Renal pelvis (tissue), 4 donors: ENCODE results near the gene BCL2L13. TPM values are rescaled to one million over a fixed set of nuclear protein-coding genes. Genes with fewer than 3 reads are reported as not detected.
"Not testable (repeated sequence)": the region's sequence is repeated elsewhere in the genome, so short reads cannot be mapped to it uniquely, and the experiment has no call there.

Experiments
- DNase-seq: peaks from one replicate; pipeline ENCODE4 v3.0.0-alpha.2; 2013
- polyA plus RNA-seq, 3 donors: library from polyadenylated mRNA; unstranded; fragments of 120-200 nt; gene quantifications; one replicate each; pipeline ENCODE4 v1.2.1, GENCODE V29; 2013; ENCODE audit not compliant: insufficient read length in 3 of 3

BCL2L13 gene
- polyA plus RNA-seq, 3 donors: 43.2 to 47.3 (median 46.0) TPM

- no peak for DNase-seq
Measured at GRCh38 chr22:17749605-17750395, 111.2 kb downstream of the BCL2L13 start.

DNA sequence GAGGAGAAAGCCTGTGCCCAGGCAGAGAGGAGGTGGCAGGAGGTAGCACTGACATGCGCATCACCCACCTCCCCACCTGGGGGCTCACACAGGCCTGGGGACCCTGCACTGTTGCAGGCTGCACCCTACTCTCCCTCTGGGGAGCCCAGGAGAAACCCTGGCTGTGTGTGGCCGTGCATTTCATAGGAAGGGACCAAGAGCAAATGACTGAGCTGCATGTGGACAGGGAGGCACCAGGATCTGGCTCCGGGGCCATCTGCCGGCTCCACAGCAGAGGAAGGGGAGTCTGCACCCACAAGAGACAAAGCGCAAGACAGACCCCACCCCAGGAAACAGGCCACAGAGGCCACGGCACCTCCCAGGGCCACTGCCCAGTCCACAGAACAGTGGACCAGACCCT lies 113.0 kb downstream of the BCL2L13 start:
- no peak for DNase-seq

DNA sequence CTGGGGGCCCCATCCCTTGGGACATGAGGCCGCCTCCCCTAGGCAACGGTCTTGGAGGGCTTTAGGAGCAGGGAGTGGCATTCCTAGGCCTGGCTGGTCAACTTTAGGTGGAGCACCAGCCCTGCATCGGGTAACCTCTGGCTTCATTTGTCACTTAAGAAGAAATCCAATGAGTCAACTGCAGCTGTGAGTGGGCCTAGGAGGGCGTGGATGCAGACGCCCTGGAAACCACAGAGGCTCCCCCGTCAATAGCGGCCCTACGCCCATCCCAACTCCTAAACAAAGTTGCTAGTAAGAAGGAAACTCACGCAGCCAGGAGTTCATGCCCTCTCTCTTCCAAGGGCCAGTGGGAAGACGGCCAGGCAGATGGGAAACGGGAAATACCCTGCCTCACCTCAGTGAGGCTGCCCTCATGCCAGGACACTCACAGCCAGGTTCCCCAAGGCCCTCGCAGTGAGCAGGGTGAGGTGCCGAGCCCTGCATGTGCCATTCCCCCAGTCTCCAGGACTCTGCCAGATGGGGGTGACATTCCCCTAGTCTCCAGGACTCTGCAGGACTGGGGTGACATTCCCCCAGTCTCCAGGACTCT lies 114.9 kb downstream of the BCL2L13 start:
- DNase-seq: no peak

- DNase-seq: no peak
Measured at GRCh38 chr22:17754233-17754925, 115.8 kb downstream of the BCL2L13 start.

- no peak for DNase-seq
Measured at GRCh38 chr22:17761138-17761488, 122.6 kb downstream of the BCL2L13 start.

- not testable (repeated sequence) for DNase-seq
Measured at GRCh38 chr22:17763442-17763841, 124.9 kb downstream of the BCL2L13 start.

- DNase-seq: no peak
Measured at GRCh38 chr22:17764036-17764435, 125.5 kb downstream of the BCL2L13 start.

GRCh38 chr22:17764852-17765251 lies 126.3 kb downstream of the BCL2L13 start:
- DNase-seq: not testable (repeated sequence)

DNA sequence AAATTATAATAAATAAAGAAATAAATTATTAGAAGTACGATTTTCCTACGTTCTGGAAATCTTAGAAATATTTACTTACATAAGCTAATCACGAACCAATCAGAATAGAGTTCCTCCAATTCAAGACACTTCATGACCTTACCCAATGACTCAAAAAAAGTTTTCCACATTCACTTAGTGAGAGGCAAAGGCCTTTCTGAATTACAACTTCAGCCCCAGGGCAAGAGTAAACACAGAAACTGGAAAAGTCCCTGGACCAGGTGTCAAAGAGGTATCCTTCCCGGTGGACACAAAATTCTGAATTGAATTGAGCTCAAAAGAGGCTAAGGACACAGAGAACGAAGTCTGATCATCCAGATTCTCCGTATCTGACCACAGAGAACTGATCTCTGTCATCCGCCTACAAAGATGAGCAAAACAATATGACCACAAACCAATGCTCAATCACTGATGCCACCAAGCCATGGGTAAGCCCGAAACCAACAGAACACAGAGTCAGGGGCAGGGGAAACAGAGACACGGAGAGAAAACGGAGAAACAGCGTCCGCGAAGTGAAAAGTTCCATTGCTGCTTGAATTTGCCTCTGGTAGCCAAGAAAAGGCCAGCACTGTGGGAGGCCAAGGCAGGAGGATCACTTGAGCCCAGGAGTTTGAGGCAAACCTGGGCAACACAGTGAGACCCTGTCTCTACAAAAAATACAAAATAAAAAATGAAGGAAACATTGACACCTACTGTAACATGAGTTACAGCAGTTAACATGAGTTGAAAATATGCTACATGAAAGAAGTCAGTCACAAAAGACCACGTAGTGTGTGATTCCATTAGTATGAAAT lies 128.9 kb downstream of the BCL2L13 start:
- DNase-seq: no peak

DNA sequence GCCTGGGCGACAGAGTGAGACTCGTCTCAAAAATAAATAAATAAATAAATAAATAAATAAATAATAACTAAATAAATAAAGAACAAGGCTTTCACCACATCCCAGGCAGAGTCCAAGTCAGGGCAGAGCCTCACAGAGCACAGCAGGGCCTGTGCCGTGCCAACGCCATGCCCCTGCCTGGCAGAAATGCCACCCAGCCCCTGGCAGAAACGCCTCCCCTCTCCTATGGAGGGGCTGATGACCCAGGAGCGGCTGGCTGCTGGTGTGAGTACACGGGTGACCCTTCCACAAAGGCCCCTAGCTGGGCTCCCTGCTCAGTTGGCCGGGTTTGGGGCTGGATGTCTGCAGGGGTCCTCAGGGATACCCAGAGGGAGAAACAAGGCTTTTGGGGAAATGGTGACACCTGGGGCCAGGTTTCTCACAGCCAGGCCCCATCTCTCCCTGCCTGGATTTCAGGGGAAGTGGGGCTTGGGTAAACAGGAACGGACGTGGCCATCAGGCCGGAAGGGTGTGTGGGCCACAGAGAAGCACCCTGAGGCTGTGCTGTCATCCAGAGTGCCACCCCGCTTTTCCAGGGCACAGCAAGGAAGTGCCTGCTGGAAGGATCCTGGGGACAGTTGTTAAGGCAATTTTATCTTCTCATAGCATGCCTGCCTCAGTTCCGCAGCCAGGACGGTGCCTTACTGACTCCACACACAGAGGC lies 130.6 kb downstream of the BCL2L13 start:
- DNase-seq: no peak

DNA sequence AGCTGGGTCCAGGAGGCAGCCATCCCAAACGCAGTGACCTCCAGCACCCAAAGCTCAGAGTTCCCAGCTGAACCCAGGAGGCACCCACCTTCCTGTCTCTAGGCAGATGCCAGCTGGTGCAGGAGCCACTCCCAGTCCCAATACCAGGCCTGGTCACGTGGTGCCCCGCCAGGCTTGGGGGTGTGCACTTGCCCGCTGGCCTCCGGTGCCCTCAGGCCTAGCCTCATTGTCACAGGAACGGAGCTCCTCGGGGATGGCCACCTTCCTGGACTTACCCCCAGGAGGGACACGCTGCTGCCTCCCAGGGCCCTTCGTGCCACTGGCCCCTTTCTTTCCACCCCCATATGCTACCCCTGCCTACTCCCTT lies 131.1 kb downstream of the BCL2L13 start:
- no peak for DNase-seq

GRCh38 chr22:17770180-17771077 lies 131.9 kb downstream of the BCL2L13 start:
- DNase-seq: no peak

DNA sequence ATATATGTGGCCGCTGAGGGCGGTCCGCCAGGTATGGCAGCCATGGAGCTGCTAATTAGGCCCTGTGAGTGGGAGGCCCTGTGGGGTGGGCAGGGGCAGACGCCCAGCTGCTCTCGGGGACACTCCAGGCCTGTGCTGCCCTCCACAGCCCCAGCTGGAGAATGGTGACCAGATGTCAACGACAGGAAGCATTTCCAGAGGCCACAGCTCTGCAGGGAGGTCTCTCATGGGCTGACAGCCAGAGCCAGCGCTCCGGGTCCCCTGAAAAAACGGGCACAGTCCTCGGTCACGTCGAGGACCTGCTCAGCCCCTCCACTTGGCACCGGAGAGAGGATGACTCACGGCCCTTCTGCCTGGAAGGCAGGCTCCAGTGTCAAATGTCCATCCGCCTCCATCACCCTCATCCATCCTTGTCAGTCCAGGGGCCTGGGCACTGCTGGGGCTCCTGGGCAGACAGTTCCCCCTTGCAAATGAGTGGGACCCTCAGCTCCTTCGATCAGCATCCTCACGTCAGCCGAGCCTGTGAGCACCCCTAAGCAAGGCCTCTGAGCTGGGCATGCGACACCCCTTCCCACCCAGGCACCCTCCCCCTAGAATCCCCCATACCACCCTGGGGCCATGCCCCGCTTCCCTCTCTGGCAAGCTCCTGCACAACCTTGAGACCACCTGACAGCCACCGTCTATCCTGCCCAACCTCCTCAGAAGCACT lies 133.8 kb downstream of the BCL2L13 start:
- DNase-seq: no peak

GRCh38 chr22:17772958-17773605 lies 134.5 kb downstream of the BCL2L13 start:
- DNase-seq: no peak

DNA sequence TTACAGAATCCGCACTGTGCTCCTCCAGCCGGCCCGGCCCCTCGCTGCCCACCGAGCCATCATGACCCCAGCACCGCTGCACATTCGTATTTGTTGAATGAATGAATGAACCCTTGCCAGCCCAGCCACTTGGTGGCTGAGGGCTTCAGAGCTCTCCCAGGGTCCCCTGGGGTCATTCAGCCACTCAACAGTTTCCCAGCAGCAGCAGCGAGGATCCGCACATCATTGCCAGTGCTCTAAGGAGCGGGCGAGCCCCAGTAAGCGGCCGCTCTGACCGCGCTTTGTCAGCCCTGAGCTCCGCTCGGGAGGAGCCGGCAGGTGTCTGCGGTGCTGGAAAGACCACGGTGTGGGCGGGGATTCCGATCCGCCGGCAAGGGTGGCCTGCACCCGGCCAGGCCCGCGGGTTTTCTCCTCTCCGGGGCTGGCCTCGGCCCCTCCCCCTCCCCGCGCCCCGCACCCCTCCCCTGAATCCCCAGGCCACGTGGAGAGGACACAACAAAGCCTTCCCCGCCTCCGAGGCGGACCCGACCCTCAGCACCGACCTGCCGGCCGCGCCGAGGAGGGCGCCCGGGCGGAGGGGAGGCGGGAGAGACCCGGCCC lies 135.1 kb downstream of the BCL2L13 start:
- no peak for DNase-seq

DNA sequence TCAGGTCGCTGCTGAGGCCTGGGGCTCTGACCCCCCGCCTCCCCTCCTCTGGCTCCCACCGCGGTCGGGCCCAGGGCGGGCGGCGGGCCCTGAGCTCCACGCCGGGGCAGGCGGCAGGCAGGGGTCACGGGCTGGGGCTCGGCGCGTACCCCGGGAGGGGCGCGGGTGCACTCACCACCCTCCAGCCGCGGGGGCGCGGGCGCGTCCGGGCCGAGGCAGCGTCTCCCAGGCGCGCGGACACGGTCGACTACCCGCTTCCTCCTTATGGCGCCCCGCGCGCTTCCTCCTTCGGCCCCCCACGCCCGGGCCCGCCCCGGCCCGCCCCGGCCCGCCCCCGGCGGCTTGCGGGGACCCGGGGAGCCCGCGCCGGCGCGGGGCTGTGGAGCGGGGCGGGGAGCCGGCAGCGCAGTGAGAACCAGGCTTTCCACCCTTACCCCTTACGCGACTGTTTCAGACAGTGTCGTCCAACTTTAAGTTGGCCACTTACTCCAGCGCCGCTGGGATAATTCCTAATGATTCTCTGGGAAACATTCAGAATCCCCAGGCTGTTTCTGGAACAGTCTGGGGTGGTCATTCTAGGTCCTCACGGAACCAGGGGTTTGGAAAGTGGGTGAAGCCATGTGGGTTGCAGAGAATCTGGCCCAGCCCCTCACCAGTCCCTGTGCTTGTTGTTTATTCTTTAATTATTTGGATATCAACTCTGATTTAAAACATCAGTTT lies 135.8 kb downstream of the BCL2L13 start, which contains the start of gene BID:
BID (minus strand) TSS at position 264 of the 720 bp plus-strand sequence. CDS start 24,353 bp downstream, outside the sequence.
- no peak for DNase-seq

- no peak for DNase-seq
Measured at GRCh38 chr22:17774926-17775685, 136.5 kb downstream of the BCL2L13 start.
